Activated CD4-positive, alpha-beta T cell treated with anti-CD3 and anti-CD28 coated beads for 24 hours (primary cell): Measurements from ENCODE around the gene MRPL58.
"Not testable (repeated sequence)": the region's sequence is repeated elsewhere in the genome, so short reads cannot be mapped to it uniquely, and the experiment has no call there.

Source experiments
- DNase-seq, 2 donors: peaks; one replicate each; pipeline ENCODE4 v3.0.0-alpha.2; 2020; ENCODE audit warnings: low read depth in 2 of 2

The MRPL58 gene

GRCh38 chr17:75013092-75013559 is 656 bp downstream of the MRPL58 start:
- DNase-seq, result no peak

- no peak for DNase-seq
Observed at GRCh38 chr17:75019146-75019545, 6.7 kb downstream of the MRPL58 start.

- DNase-seq, result no peak
Observed at GRCh38 chr17:75019710-75020109, 7.2 kb downstream of the MRPL58 start.

- no peak for DNase-seq
Observed at GRCh38 chr17:75020331-75021110, 8.1 kb downstream of the MRPL58 start.

DNA sequence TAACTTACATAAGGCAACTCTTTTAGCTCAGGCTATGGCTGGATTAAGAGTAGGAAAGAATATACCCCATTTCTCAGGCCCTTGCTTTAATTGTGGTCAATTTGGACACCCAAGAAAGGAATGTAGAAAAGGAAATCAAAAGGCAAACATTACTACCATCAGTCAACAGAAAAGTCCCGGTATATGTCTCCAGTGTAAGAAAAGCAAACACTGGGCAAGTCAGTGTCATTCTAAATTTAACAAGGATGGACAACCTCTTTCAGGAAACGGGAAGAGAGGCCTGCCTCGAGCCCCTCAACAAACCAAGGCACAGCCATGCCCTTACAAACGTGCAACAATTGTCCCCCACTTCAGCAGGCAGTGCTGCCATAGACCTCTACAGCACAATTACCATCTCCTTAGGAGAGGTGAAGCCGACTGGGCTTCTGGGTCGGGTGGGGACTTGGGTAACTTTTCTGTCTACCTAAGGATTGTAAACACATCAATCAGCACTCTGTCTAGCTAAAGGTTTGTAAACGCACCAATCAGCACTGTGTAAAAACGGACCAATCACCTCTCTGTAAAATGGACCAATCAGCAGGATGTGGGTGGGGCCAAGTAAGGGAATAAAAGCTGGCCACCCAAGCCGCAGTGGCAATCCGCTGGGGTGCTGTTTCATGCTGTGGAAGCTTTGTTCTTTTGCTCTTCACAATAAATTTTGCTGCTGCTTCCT is 12.4 kb downstream of the MRPL58 start:
- no peak for DNase-seq

- not testable (repeated sequence) for DNase-seq
Observed at GRCh38 chr17:75025398-75025734, 12.9 kb downstream of the MRPL58 start.

DNA sequence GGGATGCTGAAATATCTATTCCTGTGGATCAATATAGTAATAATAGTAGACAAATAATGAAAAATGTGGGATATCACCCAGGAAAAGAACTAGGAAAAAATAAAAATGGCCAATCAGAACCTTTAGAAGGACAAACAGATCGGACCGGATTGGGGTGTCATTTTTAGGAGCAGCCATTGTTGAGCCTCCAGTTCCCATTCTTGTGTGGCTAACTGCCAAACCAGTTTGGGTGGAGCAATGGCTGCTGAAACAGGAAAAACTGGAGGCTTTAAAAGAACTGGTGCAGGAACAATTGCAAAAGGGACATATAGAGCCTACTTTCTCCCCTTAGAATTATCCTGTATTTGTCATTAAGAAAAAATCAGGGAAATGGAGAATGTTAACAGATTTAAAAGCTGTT is 14.2 kb downstream of the MRPL58 start:
- not testable (repeated sequence) for DNase-seq

GRCh38 chr17:75030161-75030560 is 17.7 kb downstream of the MRPL58 start:
- DNase-seq, result no peak

GRCh38 chr17:75031972-75032719 is 19.7 kb downstream of the MRPL58 start:
- peak in 1 of 2 donors; percentile 39 for DNase-seq

DNA sequence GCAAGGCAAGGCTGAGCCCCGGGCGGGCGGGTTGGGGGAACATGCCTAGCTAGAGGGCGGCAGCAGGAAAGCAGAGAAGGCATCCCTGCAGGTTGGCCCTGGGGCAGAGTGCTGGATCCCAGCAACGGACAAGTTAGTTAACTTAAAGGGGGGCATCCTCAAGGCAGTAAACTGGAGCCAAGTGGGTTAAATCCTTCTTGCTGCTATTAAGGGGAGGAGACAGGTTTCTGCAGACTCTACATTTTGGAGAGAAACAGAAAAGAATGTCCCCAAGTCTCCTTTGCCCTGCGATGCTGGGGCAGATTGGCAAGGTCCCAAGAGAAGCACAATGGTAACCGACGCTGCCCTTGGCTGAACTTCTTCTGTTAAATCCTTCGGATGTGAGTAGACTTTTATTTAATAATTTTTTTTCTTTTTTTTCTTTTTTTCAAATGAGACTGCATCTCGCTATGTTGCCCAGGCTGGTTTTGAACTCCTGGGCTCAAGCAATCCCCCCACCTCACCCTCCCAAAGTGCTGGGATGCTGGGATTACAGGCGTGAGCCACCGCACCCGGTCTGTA is 20.3 kb downstream of the MRPL58 start:
- no peak for DNase-seq

- DNase-seq, result peak; percentile 88 to 98
Observed at GRCh38 chr17:75033346-75034235, 21.1 kb downstream of the MRPL58 start.

DNA sequence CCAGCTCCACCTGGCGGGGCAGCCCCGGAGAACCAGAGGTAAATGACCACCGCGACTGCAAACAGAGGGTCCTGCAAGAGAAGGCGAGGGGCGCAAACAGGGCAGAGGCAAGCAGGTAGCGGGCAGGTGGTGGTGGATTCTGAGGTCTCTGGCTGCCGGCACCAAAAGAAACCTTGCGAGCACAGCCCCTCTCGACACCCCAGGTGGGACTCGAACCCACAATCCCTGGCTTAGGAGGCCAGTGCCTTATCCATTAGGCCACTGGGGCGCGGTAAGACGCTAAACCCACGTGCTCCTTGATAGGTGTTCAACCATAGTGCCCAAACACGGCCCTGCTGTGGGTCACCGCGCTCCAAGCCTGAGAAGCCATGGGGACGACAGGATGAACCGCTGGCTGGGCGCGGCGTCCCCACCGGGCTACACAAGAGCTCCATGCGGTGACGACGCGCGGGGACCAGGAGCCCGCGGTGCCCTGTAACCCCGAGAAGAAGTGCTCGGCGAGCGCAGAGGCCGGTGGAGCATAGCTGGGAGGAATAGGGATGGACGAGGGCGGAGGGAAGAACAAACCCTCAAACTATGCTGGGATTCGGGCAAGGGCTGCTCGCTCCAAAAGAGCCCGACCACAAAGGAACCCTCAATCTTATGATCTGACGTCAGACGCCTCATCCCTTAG is 21.9 kb downstream of the MRPL58 start:
- peak; percentile 92 to 98 for DNase-seq

- DNase-seq, result peak; percentile 59 to 64
Observed at GRCh38 chr17:75036643-75037268, 24.3 kb downstream of the MRPL58 start.

- no peak for DNase-seq
Observed at GRCh38 chr17:75039238-75039637, 26.8 kb downstream of the MRPL58 start.

GRCh38 chr17:75041656-75042280 is 29.3 kb downstream of the MRPL58 start:
- no peak for DNase-seq

- not testable (repeated sequence) for DNase-seq
Observed at GRCh38 chr17:75043789-75044188, 31.3 kb downstream of the MRPL58 start.

DNA sequence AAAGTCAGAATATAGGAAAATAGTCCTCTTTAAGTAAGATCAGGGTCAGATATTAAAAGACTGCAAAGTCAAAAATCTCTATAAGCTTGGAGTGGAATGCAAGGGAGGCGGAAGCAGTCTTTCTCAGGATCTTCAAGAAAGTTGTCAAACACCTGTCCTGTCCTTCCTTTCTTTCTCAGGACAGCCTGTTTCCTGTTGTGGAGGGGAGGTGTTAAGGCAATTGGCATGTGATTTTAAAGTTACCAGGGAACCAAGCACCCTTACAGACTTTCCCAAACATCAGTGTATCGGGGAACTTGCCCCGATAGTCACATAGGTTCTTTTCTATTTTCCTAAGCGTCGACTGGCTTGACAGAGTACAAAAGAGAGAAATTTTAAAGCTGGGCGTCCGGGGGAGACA is 32.2 kb downstream of the MRPL58 start:
- no peak for DNase-seq

DNA sequence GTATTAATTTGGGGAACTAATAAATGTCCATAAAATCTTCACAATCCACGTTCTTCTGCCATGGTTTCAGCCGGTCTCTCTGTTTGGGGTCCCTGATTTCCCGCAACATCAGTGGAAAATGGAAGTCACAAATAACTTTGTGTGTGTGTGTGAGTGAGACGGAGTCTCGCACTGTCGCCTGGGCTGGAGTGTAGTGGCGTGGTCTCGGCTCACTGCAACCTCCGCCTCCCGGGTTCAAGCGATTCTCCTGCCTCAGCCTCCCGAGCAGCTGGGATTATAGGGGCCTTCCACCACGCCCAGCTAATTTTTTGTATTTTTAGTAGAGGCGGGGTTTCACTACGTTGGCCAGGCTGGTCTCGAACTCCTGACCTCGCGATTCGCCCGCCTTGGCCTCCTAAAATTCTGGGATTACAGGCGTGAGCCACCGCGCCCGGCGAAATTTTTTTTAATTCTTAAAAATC is 33.5 kb downstream of the MRPL58 start:
- not testable (repeated sequence) for DNase-seq
